Bronchial epithelial cell (primary cell): Measurements from ENCODE around the gene SLC44A3. TPM values are rescaled to one million over a fixed set of nuclear protein-coding genes. Genes with fewer than 3 reads are reported as not detected.
"Not testable (repeated sequence)": the region's sequence is repeated elsewhere in the genome, so short reads cannot be mapped to it uniquely, and the experiment has no call there.

Source experiments
- DNase-seq: peaks from one replicate; pipeline ENCODE4 v3.0.0-alpha.2; 2010; ENCODE audit warnings: low read depth
- FAIRE-seq: peaks from 2 replicates; lab custom pipeline; 2011; peaks lifted over from hg19 to GRCh38; lab: Jason Lieb, UNC
- H3K27me3 ChIP-seq: 2 replicates; pipeline ENCODE4 v1.5.1; 2011; ENCODE audit warnings: low read length; ENCODE audit not compliant: control insufficient read depth, insufficient read depth
- H3K36me3 ChIP-seq: 2 replicates; pipeline ENCODE4 v1.5.1; 2011; ENCODE audit warnings: low read length; ENCODE audit not compliant: control insufficient read depth, insufficient read depth
- H3K4me3 ChIP-seq: 2 replicates; pipeline ENCODE4 v1.5.1; 2011; ENCODE audit warnings: mild to moderate bottlenecking, low read depth, low read length, control low read depth
- CTCF ChIP-seq: IDR thresholded peaks from 2 replicates; pipeline ENCODE4 v1.5.1; 2011; ENCODE audit warnings: mild to moderate bottlenecking, moderate library complexity, low read length, control low read depth, inconsistent platforms; ENCODE audit not compliant: insufficient read depth, severe bottlenecking
- total RNA-seq: library from RNA; depleted of rRNA; stranded (reverse); fragments of >200 nt; gene quantifications from 2 replicates; pipeline ENCODE4 v1.2.1, GENCODE V29; 2014

Gene SLC44A3
- total RNA-seq, 1 donor from 2014 or later, result 2.4 TPM

DNA sequence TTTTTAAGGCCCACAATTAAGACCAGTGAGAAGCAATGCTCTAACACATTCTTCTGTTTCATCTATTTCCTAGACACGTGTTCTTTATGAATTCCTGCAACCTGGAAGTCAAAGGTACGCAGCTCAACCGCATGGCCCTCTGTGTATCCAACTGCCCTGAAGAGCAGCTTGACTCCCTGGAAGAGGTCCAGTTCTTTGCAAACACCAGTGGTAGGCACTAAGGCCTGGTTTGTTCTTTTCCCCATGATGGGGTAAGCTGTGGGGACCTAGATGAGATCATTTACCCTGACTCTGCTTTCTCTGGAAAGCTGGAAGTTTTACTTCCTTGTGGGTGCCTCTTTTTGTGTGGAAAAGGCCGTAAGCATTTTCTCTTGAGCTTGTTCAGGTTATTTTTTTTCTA is 7.3 kb downstream of the SLC44A3 start:
- no peak for DNase-seq
- no peak for FAIRE-seq
- H3K27me3 ChIP-seq, result no peaks in the 10 kb centered on the region
- H3K4me3 ChIP-seq, result no peak overlapping the region
- TF ChIP-seq CTCF, result no peak
- no peaks in the 10 kb centered on the region for H3K36me3 ChIP-seq

DNA sequence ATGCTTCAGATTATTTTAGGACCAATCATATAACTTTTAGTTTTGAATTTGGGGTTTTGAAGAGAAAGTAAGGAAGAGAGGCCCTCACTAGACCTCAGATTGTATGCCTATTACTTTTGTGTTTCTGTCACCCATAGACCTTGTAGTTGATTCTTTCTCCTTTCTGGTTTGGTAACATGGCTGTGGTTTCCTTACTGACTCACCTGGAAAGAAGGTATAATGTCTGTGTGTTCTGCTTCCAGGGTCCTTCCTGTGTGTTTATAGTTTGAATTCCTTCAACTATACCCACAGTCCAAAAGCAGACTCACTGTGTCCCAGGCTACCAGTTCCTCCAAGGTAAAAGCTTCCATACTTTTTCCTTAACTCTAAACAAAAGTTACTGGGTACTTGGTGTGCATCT is 8.1 kb downstream of the SLC44A3 start:
- Histone ChIP-seq H3K4me3 (no peak overlapping the region), H3K36me3 (no peaks in the 10 kb centered on the region), H3K27me3 (no peaks in the 10 kb centered on the region)
- no peak for TF ChIP-seq CTCF
- DNase-seq (peak; percentile 79), FAIRE-seq (no peak)

DNA sequence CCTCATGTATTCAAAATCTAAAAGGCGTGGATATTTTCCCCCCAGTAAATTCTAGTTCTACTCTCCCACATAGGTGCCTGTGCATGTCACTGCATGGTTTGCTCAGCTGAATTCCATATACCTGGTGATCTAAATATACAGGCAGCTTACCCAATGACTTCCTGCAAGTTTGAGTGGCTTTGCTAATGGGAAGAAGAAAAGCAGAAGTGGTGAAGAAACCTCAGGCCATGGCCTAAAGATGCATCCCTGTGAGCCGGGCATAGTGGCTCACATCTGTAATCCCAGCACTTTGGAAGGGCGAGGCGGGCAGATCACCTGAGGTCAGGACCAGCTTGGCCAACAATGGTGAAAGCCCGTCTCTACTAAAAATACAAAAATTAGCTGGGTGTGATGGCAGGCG is 11.5 kb downstream of the SLC44A3 start:
- TF ChIP-seq CTCF, result no peak
- no peak overlapping the region for H3K4me3 ChIP-seq
- no peaks in the 10 kb centered on the region for H3K27me3 ChIP-seq
- no peaks in the 10 kb centered on the region for H3K36me3 ChIP-seq
- DNase-seq, result peak; percentile 46
- FAIRE-seq, result no peak

DNA sequence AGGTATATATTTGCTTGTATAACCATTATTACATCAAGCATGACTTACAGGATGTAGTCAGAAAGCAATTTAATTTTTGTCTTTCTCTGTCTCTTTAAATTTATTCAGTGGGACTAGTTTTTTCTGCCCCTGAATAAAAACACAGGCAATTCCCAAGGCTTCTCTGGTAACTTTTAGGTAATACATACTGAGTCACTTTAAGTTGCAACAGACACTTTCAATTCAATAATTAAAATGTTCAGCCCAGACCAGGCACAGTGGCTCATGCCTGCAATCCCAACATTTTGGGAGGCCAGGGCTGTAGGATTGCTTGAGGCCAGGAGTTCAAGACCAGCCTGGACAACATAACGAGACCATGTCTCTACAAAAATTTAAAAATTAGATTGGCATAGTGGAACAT is 12.3 kb downstream of the SLC44A3 start:
- DNase-seq (no peak), FAIRE-seq (no peak)
- Histone ChIP-seq H3K4me3 (no peak overlapping the region), H3K36me3 (no peaks in the 10 kb centered on the region), H3K27me3 (no peaks in the 10 kb centered on the region)
- TF ChIP-seq CTCF, result no peak

DNA sequence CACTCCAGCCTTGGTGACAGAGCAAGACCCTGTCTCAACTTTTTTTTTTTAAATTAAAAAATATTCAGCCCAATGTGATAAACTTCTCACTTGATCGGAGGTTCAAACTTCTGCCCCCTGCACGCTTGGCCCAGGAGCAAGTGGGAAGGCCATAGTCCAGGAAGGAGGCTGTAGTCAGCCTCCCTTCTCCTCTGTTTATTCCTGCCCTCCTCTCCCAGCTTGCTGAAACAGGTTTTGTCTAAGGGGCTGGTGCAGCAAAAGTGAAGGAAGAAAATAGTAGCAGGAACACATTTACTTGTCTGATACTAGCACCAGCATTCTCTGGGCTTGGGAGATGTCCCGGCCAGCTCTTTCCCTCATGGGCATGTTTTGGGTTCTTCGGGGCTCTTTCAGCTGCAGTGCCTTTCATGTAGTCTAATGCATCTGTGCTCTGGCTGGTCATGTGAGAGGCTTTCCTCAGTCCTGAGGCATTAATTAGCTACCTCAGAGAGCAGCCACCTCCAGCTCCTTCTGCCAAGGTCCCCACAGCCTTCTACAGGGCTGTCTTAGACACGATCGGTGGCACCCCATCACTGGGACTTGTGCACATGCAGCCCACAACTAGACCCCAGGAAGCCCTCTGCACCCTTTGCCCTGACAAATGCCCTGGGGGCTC is 12.9 kb downstream of the SLC44A3 start:
- H3K4me3 ChIP-seq, result no peak overlapping the region
- H3K27me3 ChIP-seq, result no peaks in the 10 kb centered on the region
- no peak for DNase-seq
- peaks cover 1% of the 10 kb centered on the region for H3K36me3 ChIP-seq
- TF ChIP-seq CTCF, result no peak
- no peak for FAIRE-seq

GRCh38 chr1:94836891-94837290 is 16.7 kb downstream of the SLC44A3 start:
- no peak overlapping the region for H3K4me3 ChIP-seq
- H3K36me3 ChIP-seq, result peaks cover 6% of the 10 kb centered on the region
- no peaks in the 10 kb centered on the region for H3K27me3 ChIP-seq
- DNase-seq, result peak; percentile 75
- no peak for TF ChIP-seq CTCF
- FAIRE-seq, result no peak

DNA sequence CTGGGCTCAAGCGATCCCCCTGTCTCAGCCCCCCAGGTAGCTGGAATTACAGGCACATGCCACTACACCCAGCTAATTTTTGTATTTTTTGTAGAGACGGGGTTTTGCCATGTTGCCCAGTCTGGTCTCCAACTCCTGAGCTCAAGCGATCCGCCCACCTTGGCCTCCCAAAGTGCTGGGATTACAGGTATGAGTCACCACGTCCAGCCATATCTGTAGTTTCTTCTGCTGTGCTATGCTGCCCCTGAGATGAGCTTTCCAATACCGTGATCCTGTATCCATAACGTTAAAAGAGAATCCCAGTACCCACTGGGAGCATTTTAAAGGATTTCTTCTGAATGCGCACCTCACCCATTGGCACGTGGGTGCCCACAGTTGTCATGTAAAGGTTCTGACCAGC is 20.2 kb downstream of the SLC44A3 start:
- H3K4me3 ChIP-seq, DNase-seq, H3K36me3 ChIP-seq, FAIRE-seq, H3K27me3 ChIP-seq: not testable (repeated sequence)
